GM04503 (cell line): ENCODE results near the gene RPL18A.

Experiments used
- DNase-seq: peaks from one replicate; pipeline ENCODE4 v3.0.0-alpha.2; 2012; ENCODE audit warnings: low read depth

Gene RPL18A

GRCh38 chr19:17859533-17860330 lies at the start of gene RPL18A:
Gene RPL18A (plus strand): TSS chr19:17859910. CDS start chr19:17859957, 47 bp downstream.
- DNase-seq: peak; percentile 98

DNA sequence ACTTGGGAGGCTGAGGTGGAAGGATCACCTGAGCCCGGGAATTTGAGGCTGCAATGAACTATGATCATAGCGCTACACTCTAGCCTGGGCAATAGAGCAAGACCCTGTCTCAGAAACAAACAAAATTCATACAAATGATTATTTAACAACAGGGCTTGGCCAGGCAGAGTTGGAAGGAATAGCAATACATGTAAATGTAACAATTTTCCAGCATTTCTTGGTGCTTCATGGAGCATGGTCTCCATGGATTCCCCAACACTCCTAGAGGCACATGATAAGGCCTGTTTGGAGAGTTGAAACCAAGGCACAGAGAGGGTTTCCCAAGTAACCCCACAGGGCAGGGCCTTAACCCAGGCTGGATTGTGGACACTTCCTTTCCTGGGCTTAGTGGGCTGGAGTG lies 48.6 kb upstream of the RPL18A start:
- no peak for DNase-seq

- no peak for DNase-seq
Observed at GRCh38 chr19:17811681-17812080, 48.0 kb upstream of the RPL18A start.

DNA sequence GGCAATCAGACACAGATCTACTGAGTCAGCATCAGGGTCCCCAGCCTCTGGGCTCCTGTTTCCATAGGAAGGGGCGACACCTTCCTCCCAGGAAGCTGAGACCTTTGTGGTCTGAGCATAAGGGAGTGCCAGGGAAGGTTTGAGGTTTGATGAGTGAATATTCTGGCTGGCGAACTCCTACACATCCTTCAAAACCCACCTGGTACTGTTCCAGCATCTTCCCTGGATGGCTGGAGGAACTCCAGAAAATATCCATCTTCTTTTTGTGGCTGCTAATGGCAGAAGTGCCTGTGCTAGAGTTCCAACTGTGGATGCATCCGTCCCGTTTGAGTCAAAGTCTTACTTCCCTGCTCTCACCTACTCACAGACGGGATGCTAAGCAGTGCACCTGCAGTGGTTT lies 47.6 kb upstream of the RPL18A start:
- DNase-seq: no peak

DNA sequence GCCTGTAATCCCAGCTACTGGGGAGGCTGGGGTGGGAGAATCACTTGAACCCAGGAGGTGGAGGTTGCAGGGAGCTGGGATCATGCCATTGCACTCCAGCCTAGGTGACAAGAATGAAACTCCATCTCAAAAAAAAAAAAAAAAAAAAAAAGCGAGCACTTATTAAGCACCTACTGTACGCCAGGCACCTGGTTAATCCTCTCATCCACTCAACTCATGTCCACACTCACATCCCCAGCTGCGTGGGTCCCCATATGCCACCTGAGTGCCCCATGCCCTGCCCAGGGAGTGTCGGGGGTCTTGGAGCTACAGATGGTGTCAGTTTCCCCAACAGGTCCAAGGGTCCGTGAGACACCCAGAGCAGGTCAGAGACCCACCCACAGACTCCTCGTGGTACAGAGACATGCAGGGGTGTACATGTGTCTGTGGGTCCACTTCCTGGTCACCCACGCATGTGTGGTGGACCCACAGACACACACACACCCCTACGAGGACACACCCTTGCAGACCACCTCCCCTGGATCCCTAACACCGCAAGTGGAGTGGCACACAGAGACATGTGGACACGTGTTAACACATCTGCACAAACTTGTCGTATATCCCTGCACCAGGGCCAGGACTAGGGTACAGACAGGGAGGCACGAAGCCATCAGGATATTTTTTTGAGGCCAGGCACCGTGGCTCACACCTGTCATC lies 41.9 kb upstream of the RPL18A start:
- no peak for DNase-seq

GRCh38 chr19:17821190-17821589 lies 38.5 kb upstream of the RPL18A start, which contains the start of gene INSL3:
Gene INSL3 (minus strand): TSS chr19:17821519. CDS start chr19:17821506, 13 bp downstream.
- no peak for DNase-seq

GRCh38 chr19:17824339-17824738 lies 35.4 kb upstream of the RPL18A start:
- no peak for DNase-seq

DNA sequence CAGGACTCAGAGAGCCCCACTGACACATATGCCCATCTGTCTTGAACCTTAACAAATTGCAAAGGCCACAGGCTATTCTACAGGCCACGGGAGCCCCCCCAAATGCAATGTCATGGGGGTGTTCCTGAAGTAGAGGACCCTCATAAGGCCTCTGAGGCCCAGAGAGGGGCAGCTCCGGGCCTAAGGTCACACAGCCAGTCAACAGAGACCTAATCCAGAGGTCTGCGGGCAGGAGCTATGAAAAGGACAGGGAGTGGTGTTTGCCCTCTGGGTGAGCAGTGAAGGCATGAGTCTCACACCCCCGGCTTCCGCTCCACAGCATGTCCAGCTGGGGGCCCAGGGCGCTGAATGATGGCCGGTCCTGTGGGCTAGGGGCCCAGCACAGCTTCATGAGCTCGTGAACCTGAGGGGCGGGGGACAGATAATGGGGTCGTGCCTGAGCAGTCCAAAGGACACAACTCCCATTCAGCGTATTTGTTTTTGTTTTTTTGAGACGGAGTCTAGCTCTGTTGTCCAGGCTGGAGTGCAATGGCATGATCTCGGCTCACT lies 33.1 kb upstream of the RPL18A start:
- no peak for DNase-seq

- no peak for DNase-seq
Observed at GRCh38 chr19:17829855-17830566, 29.7 kb upstream of the RPL18A start.

GRCh38 chr19:17830567-17831418 lies 28.9 kb upstream of the RPL18A start:
- DNase-seq: no peak

DNA sequence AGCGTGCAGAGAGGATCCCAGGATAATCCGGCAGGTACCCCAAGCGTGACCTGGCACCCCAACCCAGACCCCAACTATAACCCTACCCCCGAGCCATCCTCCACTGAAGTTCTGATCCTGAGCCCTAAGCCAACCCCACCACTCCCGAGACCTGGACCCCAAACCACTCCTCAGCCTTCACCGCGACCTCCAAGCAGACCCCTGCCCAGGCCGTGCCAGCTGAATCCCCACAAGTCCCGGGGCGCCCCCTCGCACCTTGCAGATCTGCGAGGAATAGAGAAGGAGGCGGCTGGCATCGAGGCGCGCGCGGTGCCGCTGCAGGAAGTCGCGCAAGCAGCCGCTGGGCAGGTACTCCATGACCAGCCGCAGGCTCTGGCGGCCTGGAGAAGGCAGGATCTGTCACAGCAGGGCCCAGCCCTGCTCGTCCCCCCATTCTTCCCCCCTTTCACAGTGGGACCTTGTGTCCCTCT lies 28.3 kb upstream of the RPL18A start:
- DNase-seq: no peak

GRCh38 chr19:17832443-17833208 lies 27.1 kb upstream of the RPL18A start:
- DNase-seq: no peak

GRCh38 chr19:17834350-17835181 lies 25.1 kb upstream of the RPL18A start:
- DNase-seq: no peak

- no peak for DNase-seq
Observed at GRCh38 chr19:17835182-17836006, 24.3 kb upstream of the RPL18A start.

DNA sequence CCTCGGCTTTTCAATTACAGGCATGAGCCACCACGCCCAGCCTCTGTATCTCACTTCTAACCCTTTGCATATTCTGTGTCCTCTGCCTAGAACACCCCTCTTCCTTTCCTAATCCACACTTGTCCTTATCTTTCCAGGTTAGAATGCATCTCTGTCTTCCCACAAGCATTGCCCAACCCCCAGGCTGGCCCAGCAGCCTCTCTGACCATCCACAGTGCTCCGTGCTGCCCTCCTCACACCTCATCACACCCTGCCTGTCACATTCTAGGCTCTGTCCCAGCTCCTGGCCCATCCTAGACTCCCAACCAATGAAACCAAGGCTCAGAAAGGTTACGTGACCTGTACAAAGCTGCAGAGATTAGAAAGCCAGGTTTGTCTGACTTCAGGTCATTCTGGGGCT lies 23.2 kb upstream of the RPL18A start:
- DNase-seq: no peak

DNA sequence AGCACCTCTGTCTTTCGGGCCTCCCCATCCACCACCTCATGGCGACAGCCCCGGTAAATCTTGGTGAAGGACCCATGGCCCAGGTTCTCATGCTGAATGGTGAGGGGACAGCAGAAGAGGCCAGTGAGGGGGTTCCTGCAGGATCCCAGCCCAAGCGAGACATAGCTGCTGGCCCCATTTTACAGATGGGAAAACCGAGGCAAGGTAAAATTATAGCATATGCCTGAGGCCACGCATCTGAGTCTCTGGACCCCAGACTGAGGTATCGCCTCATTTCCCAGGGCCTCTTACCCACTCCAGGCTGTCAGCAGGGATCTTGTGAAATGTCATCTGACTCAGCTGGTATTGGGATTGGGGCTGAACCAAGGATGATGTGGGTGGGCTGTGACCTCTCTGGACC lies 21.7 kb upstream of the RPL18A start:
- DNase-seq: no peak

GRCh38 chr19:17840019-17840418 lies 19.7 kb upstream of the RPL18A start:
- no peak for DNase-seq

DNA sequence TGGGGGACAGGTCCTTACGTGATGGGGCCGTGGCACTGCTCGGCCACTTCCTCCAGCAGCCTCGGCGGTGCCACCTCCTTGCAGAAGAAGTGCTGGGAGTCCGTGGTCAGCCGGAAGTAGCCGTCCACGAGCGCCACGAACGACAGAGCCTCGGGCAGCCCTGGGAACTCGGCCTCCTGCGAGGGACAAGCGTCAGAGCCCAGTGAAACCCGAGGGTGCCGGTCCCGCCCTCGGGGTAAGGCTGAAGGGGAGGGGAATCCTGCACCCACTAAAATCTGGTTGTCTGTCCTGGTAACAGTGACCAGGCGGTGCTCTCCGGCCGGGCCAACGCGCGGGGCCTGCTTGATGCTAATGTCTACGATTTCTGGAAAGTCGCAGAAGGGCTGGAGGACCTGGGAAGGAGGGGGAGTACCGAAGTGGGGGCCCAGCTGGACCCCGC lies 18.3 kb upstream of the RPL18A start:
- no peak for DNase-seq
